Adrenal gland (tissue), 12 donors: ENCODE data around the gene HMGXB3. TPM values are rescaled to one million over a fixed set of nuclear protein-coding genes. Genes with fewer than 3 reads are reported as not detected.

Source experiments
- DNase-seq, 7 donors: peaks; one replicate each; pipeline ENCODE4 v3.0.0-alpha.2; 2019 to 2020
- H3K27ac ChIP-seq, 5 donors: fragments of 200-600 bp; sonication (generic) in 4 of 5; 1 replicate in 3 of 5; 2 replicates in 2 of 5; pipeline versions ENCODE4 v1.5.1 to v1.8.0; 2016 to 2020; ENCODE audit warnings: mild to moderate bottlenecking in 1 of 5
- H3K27me3 ChIP-seq: fragments of 200-600 bp; 2 replicates; pipeline ENCODE4 v1.8.0; 2021
- H3K36me3 ChIP-seq, 2 donors: fragments of 200-600 bp; replicated peaks in 1 of 2; 1 replicate in 1 of 2; 2 replicates in 1 of 2; pipeline versions ENCODE4 v1.5.1 to v1.8.0; 2018 to 2022
- H3K4me1 ChIP-seq, 2 donors: fragments of 200-600 bp; replicated peaks in 1 of 2; 1 replicate in 1 of 2; 2 replicates in 1 of 2; pipeline versions ENCODE4 v1.5.1 to v1.8.0; 2018 to 2021
- H3K4me3 ChIP-seq, 4 donors: fragments of 200-600 bp; sonication (generic) in 3 of 4; one replicate each; pipeline ENCODE4 v1.5.1; 2016 to 2018
- H3K9me3 ChIP-seq, 3 donors: fragments of 200-600 bp; sonication (generic) in 1 of 3; replicated peaks in 1 of 3; 1 replicate in 2 of 3; 2 replicates in 1 of 3; pipeline versions ENCODE4 v1.5.1 to v1.8.0; 2016 to 2021
- CTCF ChIP-seq, 6 experiments: fragments of 450-650 bp in 4 of 6; fragments of 200-600 bp in 2 of 6; sonication (generic) in 1 of 6; IDR thresholded peaks; 1 replicate in 5 of 6; 2 replicates in 1 of 6; pipeline versions ENCODE4 v1.5.1 to v1.8.0; 2016 to 2021; ENCODE audit warnings: antibody characterized with exemption in 6 of 6, mild to moderate bottlenecking in 2 of 6, moderate library complexity in 1 of 6
- POLR2A ChIP-seq, 2 donors: fragments of 450-650 bp; IDR thresholded peaks; one replicate each; pipeline ENCODE4 v1.6.1; 2017; ENCODE audit warnings: antibody characterized with exemption in 2 of 2, mild to moderate bottlenecking in 2 of 2, moderate library complexity in 1 of 2
- WGBS, 4 donors: extraction: QIAGEN DNeasy Blood & Tissue Kit in 2 of 4; methylation state at CpG; one replicate each; pipeline versions ENCODE4 v1.1.5 to v1.1.7; 2013 to 2017; 5-methylcytosine and 5-hydroxymethylcytosine counted together
- intact Hi-C, 2 donors: fragments of 100-400 bp; cut with DNase I; formaldehyde crosslinking; loops; one replicate each; pipeline versions ENCODE4 v1.14.1 to v1.15.0; 2022 to 2023
- polyA plus RNA-seq, 3 donors: library from polyadenylated mRNA; stranded (reverse); fragments of 200-250 nt in 2 of 3; fragments of 350-450 nt in 1 of 3; fragmentation: Illumina TruSeq in 1 of 3; extraction: RNeasy Lipid Tissue Mini Kit (QIAGEN cat#74804) in 1 of 3; gene quantifications; one replicate each; pipeline ENCODE4 v1.2.3, GENCODE V29; 2013 to 2014
- total RNA-seq, 9 donors: library from RNA; depleted of rRNA in 4 of 9; stranded (reverse); fragments of >200 nt in 4 of 9; fragments of 120-200 nt in 1 of 9; fragmentation: NEBNext Ultra II Directional in 1 of 9; extraction: Animal tissue kit (Norgen Biotek cat#: 25700) in 1 of 9; gene quantifications; one replicate each; pipeline versions ENCODE4 v1.1.0 to v1.2.4, GENCODE V29; 2013 to 2023
- donor health status: healthy with polysubstance abuse.
- donor health status: Bipolar disorder and iron deficiency.
- donor health status: DM: yes; HTN: yes; CAD: no.
- donor health status: DM: no; HTN: no; CAD: no.
- donor health status: DM: no; HTN: no; CAD: no.
- donor health status: DM: yes; HTN: yes; CAD: no.

Gene HMGXB3
- total and polyA plus RNA-seq, 12 donors = 22.8 to 56.5 (median 36.1) TPM

- Histone ChIP-seq H3K4me1 (peaks cover 0 to 5% of the 10 kb centered on the region in 2 donors), H3K27me3 (no peaks in the 10 kb centered on the region), H3K36me3 (no peaks in the 10 kb centered on the region), H3K4me3 (peak overlapping the region in 1 of 4 donors; percentile 44), H3K9me3 (no peaks in the 10 kb centered on the region), H3K27ac (peak overlapping the region in 1 of 5 donors; percentile 52)
- intact Hi-C loops = no loop called here
- 70 to 85% (median 80%) methylated on average over 6 to 7 of the region's 7 CpGs for WGBS, 4 donors
- peak in 1 of 7 donors; percentile 9 for DNase-seq
- TF ChIP-seq CTCF (IDR thresholded peaks at IDR 0.05) (no peak), POLR2A (IDR thresholded peaks at IDR 0.05) (no peak)
Observed at GRCh38 chr5:150085191-150085912, 84.8 kb downstream of the HMGXB3 start.

GRCh38 chr5:150085950-150086715, 85.6 kb downstream of the HMGXB3 start, which contains the start of gene CSF1R:
Gene CSF1R, minus strand, starts transcription at chr5:150086554. Its CDS starts 127 bp downstream, at chr5:150086427.
- DNase-seq = peak in 1 of 7 donors; percentile 13
- H3K27me3 ChIP-seq = no peaks in the 10 kb centered on the region
- H3K4me1 ChIP-seq = peaks cover 0 to 4% of the 10 kb centered on the region in 2 donors
- H3K36me3 ChIP-seq = no peaks in the 10 kb centered on the region
- H3K4me3 ChIP-seq = peak within 1 kb of the TSS in 1 of 4 donors; percentile 44
- peak within 1 kb of the TSS in 1 of 5 donors; percentile 52 for H3K27ac ChIP-seq
- WGBS, 4 donors = 69 to 83% (median 76%) methylated on average over 8 to 9 of the region's 9 CpGs
- TF ChIP-seq POLR2A (IDR thresholded peaks at IDR 0.05) = no peak
- no peak for TF ChIP-seq CTCF (IDR thresholded peaks at IDR 0.05)
- H3K9me3 ChIP-seq = no peaks in the 10 kb centered on the region
- intact Hi-C loops = no loop called here

- intact Hi-C loops = no loop called here
- no peaks in the 10 kb centered on the region for H3K4me1 ChIP-seq
- H3K36me3 ChIP-seq = no peaks in the 10 kb centered on the region
- H3K27me3 ChIP-seq = no peaks in the 10 kb centered on the region
- H3K4me3 ChIP-seq = no peak overlapping the region
- no peaks in the 10 kb centered on the region for H3K9me3 ChIP-seq
- WGBS, 4 donors = 78 to 90% (median 84%) methylated on average over 3 of the region's 3 CpGs
- no peak for DNase-seq
- H3K27ac ChIP-seq = no peak overlapping the region
- TF ChIP-seq POLR2A (IDR thresholded peaks at IDR 0.05) = no peak
- no peak for TF ChIP-seq CTCF (IDR thresholded peaks at IDR 0.05)
Observed at GRCh38 chr5:150092159-150092787, 91.7 kb downstream of the HMGXB3 start.

GRCh38 chr5:150097152-150097551, 96.6 kb downstream of the HMGXB3 start:
- intact Hi-C loops = no loop called here
- Histone ChIP-seq H3K27ac (no peak overlapping the region), H3K27me3 (no peaks in the 10 kb centered on the region), H3K4me3 (no peak overlapping the region), H3K9me3 (no peaks in the 10 kb centered on the region), H3K36me3 (no peaks in the 10 kb centered on the region), H3K4me1 (no peaks in the 10 kb centered on the region)
- no peak for DNase-seq
- TF ChIP-seq CTCF (IDR thresholded peaks at IDR 0.05) (no peak), POLR2A (IDR thresholded peaks at IDR 0.05) (no peak)
